ENCODE results near the gene KCNH3. TPM values are rescaled to one million over a fixed set of nuclear protein-coding genes. Genes with fewer than 3 reads are reported as not detected.

KCNH3 gene
- total RNA-seq, 4 donors from 2014 or later = 0.57 to 0.83 TPM; not detected in 2

DNA sequence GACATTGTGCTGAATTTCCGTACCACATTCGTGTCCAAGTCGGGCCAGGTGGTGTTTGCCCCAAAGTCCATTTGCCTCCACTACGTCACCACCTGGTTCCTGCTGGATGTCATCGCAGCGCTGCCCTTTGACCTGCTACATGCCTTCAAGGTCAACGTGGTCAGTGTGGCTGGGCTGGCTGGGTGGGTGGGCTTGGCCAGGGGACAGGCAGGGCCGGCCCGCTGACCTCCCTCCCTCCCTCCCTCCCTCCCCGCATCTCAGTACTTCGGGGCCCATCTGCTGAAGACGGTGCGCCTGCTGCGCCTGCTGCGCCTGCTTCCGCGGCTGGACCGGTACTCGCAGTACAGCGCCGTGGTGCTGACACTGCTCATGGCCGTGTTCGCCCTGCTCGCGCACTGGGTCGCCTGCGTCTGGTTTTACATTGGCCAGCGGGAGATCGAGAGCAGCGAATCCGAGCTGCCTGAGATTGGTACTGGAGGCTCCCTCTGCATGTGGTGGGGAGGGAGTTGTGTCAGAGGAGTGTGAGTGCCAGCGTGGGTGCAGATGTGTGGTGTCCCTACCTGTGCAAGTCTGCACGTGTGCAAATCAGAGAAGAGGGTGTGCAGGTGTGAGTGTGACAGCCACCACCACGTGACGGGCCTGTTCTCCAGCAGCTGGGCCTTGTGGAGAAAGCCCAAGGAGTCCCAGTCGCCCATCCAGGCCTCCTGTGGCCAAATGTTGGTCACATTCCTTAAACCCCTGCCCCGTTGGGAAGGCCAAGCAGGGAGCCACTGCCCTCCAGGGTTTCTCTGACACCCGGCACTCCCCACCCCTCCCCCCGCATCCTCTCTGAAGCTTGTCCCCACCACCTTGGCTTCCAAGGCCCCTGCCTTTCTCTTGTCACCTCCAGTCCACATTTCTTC is 5.3 kb downstream of the KCNH3 start:
- Histone ChIP-seq H3K4me3 (no peak overlapping the region), H3K4me1 (peaks cover 0 to 16% (median 8%) of the 10 kb centered on the region in 4 donors), H3K27ac (no peak overlapping the region), H3K27me3 (peaks cover 2 to 9% of the 10 kb centered on the region in 2 donors), H3K9me3 (no peaks in the 10 kb centered on the region), H3K36me3 (no peaks in the 10 kb centered on the region)
- DNase-seq = peak in 1 of 3 donors; percentile 42
- no peak for TF ChIP-seq POLR2A (IDR thresholded peaks at IDR 0.05)
- TF ChIP-seq, protein P1, sequence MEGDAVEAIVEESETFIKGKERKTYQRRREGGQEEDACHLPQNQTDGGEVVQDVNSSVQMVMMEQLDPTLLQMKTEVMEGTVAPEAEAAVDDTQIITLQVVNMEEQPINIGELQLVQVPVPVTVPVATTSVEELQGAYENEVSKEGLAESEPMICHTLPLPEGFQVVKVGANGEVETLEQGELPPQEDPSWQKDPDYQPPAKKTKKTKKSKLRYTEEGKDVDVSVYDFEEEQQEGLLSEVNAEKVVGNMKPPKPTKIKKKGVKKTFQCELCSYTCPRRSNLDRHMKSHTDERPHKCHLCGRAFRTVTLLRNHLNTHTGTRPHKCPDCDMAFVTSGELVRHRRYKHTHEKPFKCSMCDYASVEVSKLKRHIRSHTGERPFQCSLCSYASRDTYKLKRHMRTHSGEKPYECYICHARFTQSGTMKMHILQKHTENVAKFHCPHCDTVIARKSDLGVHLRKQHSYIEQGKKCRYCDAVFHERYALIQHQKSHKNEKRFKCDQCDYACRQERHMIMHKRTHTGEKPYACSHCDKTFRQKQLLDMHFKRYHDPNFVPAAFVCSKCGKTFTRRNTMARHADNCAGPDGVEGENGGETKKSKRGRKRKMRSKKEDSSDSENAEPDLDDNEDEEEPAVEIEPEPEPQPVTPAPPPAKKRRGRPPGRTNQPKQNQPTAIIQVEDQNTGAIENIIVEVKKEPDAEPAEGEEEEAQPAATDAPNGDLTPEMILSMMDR (IDR thresholded peaks at IDR 0.05) = no peak

- Histone ChIP-seq H3K27ac (no peak overlapping the region), H3K9me3 (no peaks in the 10 kb centered on the region), H3K36me3 (no peaks in the 10 kb centered on the region), H3K4me3 (no peak overlapping the region), H3K27me3 (no peaks in the 10 kb centered on the region), H3K4me1 (peaks cover 0 to 16% (median 6%) of the 10 kb centered on the region in 4 donors)
- no peak for DNase-seq
- no peak for TF ChIP-seq POLR2A (IDR thresholded peaks at IDR 0.05)
- TF ChIP-seq, protein P1 (IDR thresholded peaks at IDR 0.05) = no peak
Measured at GRCh38 chr12:49545815-49546214, 7.0 kb downstream of the KCNH3 start.

GRCh38 chr12:49546481-49546880 is 7.7 kb downstream of the KCNH3 start:
- no peak for DNase-seq
- Histone ChIP-seq H3K27ac (no peak overlapping the region), H3K4me3 (no peak overlapping the region), H3K9me3 (no peaks in the 10 kb centered on the region), H3K36me3 (no peaks in the 10 kb centered on the region), H3K4me1 (peaks cover 0 to 16% (median 6%) of the 10 kb centered on the region in 4 donors), H3K27me3 (no peaks in the 10 kb centered on the region)
- TF ChIP-seq, protein P1 (IDR thresholded peaks at IDR 0.05) = no peak
- TF ChIP-seq POLR2A (IDR thresholded peaks at IDR 0.05) = no peak

DNA sequence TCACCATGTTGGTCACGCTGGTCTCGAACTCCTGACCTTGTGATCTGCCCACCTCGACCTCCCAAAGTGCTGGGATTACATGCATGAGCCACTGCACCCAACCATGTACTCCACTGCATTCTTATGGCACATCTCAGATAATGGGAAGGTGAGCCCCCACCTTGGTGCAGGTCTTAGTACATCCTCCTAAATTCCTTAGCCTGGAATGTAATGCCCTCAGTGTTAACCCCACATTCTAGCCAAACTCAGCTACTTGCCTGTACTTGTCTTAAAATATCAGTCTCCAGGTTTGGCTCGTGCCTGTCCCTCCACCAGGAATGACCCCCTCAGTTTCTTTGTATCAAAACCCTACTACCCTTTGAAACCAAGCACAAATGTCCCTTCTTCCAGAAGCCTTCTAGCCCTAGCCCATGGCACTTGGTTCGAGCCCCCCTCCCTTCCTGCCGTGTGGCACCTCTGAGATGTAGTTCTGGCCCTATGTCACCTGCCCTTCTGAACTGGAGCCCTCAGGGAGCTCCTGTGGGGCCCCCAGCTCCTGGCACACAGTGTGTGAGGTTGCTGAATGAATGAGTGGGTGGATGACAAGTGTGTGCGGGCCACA is 8.4 kb downstream of the KCNH3 start:
- no peak for DNase-seq
- Histone ChIP-seq H3K4me1 (peaks cover 0 to 16% (median 6%) of the 10 kb centered on the region in 4 donors), H3K36me3 (no peaks in the 10 kb centered on the region), H3K9me3 (no peaks in the 10 kb centered on the region), H3K27me3 (no peaks in the 10 kb centered on the region), H3K27ac (no peak overlapping the region), H3K4me3 (no peak overlapping the region)
- TF ChIP-seq POLR2A (IDR thresholded peaks at IDR 0.05) = no peak
- TF ChIP-seq, protein P1 (IDR thresholded peaks at IDR 0.05) = no peak

GRCh38 chr12:49548481-49548821 is 9.6 kb downstream of the KCNH3 start:
- DNase-seq = no peak
- no peak for TF ChIP-seq POLR2A (IDR thresholded peaks at IDR 0.05)
- TF ChIP-seq, protein P1 (IDR thresholded peaks at IDR 0.05) = no peak
- H3K9me3 ChIP-seq = no peaks in the 10 kb centered on the region
- no peaks in the 10 kb centered on the region for H3K27me3 ChIP-seq
- H3K36me3 ChIP-seq = no peaks in the 10 kb centered on the region
- no peak overlapping the region for H3K27ac ChIP-seq
- peaks cover 0 to 16% (median 6%) of the 10 kb centered on the region in 4 donors for H3K4me1 ChIP-seq
- H3K4me3 ChIP-seq = peak overlapping the region in 3 of 4 donors; percentile 37 to 44 (median 40)

Data from Peyer's patch (tissue), 4 donors.